ENCODE measurements around the gene SUN5. TPM values are rescaled to one million over a fixed set of nuclear protein-coding genes. Genes with fewer than 3 reads are reported as not detected.

Gene SUN5
- total and polyA plus RNA-seq, 2 of the 8 experiments (the other 6 are each of a cell fraction or from before 2014, with no cell fraction given), result not detected

GRCh38 chr20:33015700-33016580, 11.7 kb upstream of the SUN5 start:
- POLR2A ChIA-PET (ENCODE audit: partially characterized antibody), result no interaction called here
- FAIRE-seq, result no peak
- no peak overlapping the region for H3K56ac ChIP-seq (replicated peaks; ENCODE audit: insufficient read length, low read depth, low read length)

More at GRCh38 chr20:33015700-33016580, 11.7 kb upstream of the SUN5 start:
- Histone ChIP-seq H3K4ac (replicated peaks; ENCODE audit: insufficient read length, low read depth, low read length) (no peak overlapping the region), H2BK12ac (ENCODE audit: low read depth, low read length) (no peak overlapping the region), H3K23me2 (ENCODE audit: low read depth, low read length) (no peaks in the 10 kb centered on the region), H4K8ac (ENCODE audit: extremely low read depth, insufficient read depth, low read length) (no peak overlapping the region; the same call in 1 of the 2 replicates), H2BK20ac (ENCODE audit: low read length) (no peak overlapping the region), H3K27ac (ENCODE audit: low read depth, low read length) (no peak overlapping the region), H3K23ac (ENCODE audit: insufficient read length) (no peak overlapping the region), H3K4me2 (ENCODE audit: insufficient read depth in 1 of 2, low read depth in 2 of 2, low read length in 2 of 2) (no peak overlapping the region), H3K18ac (ENCODE audit: extremely low read depth, low read length) (no peak overlapping the region), H2AFZ (ENCODE audit: low read length) (no peak overlapping the region), H4K91ac (replicated peaks; ENCODE audit: insufficient read length, low read length) (no peak overlapping the region), H3K9me3 (ENCODE audit: insufficient read depth in 2 of 2, low read depth in 1 of 2, low read length in 1 of 2) (no peaks in the 10 kb centered on the region), H3K9ac (replicated peaks in 1 of 4; ENCODE audit: extremely low read depth in 1 of 4, low read depth in 3 of 4, low read length in 3 of 4) (no peak overlapping the region), H3K4me3 (ENCODE audit: extremely low read depth in 1 of 4, insufficient read depth in 2 of 4, low read depth in 3 of 4, low read length in 4 of 4) (no peak overlapping the region), H3K79me1 (ENCODE audit: low read depth, low read length) (no peaks in the 10 kb centered on the region), H3K27me3 (replicated peaks in 1 of 4; ENCODE audit: control insufficient read depth in 3 of 4, extremely low read depth in 1 of 4, insufficient read depth in 3 of 4, low read length in 3 of 4) (no peaks in the 10 kb centered on the region), H2AK5ac (ENCODE audit: low read depth, low read length) (no peak overlapping the region), H4K5ac (ENCODE audit: insufficient read length, low read depth, low read length) (no peak overlapping the region), H3K14ac (ENCODE audit: insufficient read length) (no peak overlapping the region), H3K4me1 (replicated peaks in 1 of 4; ENCODE audit: control insufficient read depth in 3 of 4, insufficient read depth in 4 of 4, low read length in 3 of 4) (peaks cover 0 to 11% (median 0%) of the 10 kb centered on the region in 4 experiments; a peak in 1 of 7 replicates), H2BK120ac (replicated peaks; ENCODE audit: low read depth, low read length) (no peak overlapping the region), H2BK15ac (ENCODE audit: low read length) (no peak overlapping the region), H3K36me3 (ENCODE audit: control insufficient read depth in 2 of 4, insufficient read depth in 4 of 4, low read length in 3 of 4) (no peaks in the 10 kb centered on the region), H4K20me1 (replicated peaks in 1 of 2; ENCODE audit: control insufficient read depth in 1 of 2, insufficient read depth in 2 of 2, low read length in 2 of 2) (peaks cover 0 to 2% of the 10 kb centered on the region in 2 experiments), H3K79me2 (ENCODE audit: control insufficient read depth in 1 of 2, insufficient read depth in 2 of 2, low read length in 2 of 2) (no peaks in the 10 kb centered on the region), H2BK5ac (ENCODE audit: low read depth, low read length) (no peak overlapping the region)
- TF ChIP-seq ATF3 (IDR thresholded peaks at IDR 0.05; ENCODE audit: insufficient read depth, low read depth, low read length) (no peak), E2F6 (IDR thresholded peaks at IDR 0.05) (no peak), MAFK (IDR thresholded peaks at IDR 0.05; ENCODE audit: low read depth, low read length) (no peak), KDM1A (IDR thresholded peaks at IDR 0.05; ENCODE audit: borderline replicate concordance, low read length) (0 out of 2 replicates have a peak, but pooled peaks have one; percentile 23), MAX (IDR thresholded peaks at IDR 0.05) (no peak), SUZ12 (IDR thresholded peaks at IDR 0.05; ENCODE audit: low read length) (no peak)
- DNase-seq (ENCODE audit: low read depth in 1 of 2, low spot score in 2 of 2), result no peak
- whole genome bisulfite sequencing, 2 experiments (ENCODE audit: extremely low coverage in 1 of 2, insufficient coverage in 1 of 2, insufficient read length in 1 of 2, insufficient replicate concordance in 2 of 2, low coverage in 1 of 2, low lambda C conversion rate in 2 of 2, missing lambda C conversion rate in 1 of 2), result 82% methylated on average over 15 of the region's 15 CpGs; no CpG with 5 or more reads in 1 of the 2 experiments
- CTCF ChIA-PET (ENCODE audit: partially characterized antibody), result interaction anchor here (1.9 to 11.8 kb wide), 2 partner anchors 13 to 80 kb away, joined by 6 to 86 read pairs; partner anchors contain the start of genes BPIFB2 and SUN5
